GM12878 (cell line): ENCODE measurements around the gene LCAT. TPM values are rescaled to one million over a fixed set of nuclear protein-coding genes. Genes with fewer than 3 reads are reported as not detected.

Source experiments
- ATAC-seq: fragments of 200-7000 bp; cut with Tn5 transposase; 3 replicates; pipeline ENCODE4 v1.9.1; 2020; ENCODE audit warnings: mild to moderate bottlenecking, moderate library complexity
- BruUV-seq: library from RNA; stranded (reverse); fragments of 400-500 nt; replicated peaks from 2 replicates; lab custom pipeline; 2021; lab: Mats Ljungman, UMichigan
- CTCF ChIA-PET: fragments of 300-600 bp; sonication (Branson Sonifier 250); formaldehyde crosslinking; extraction: SDS; loops from one replicate; lab custom pipeline; 2021; ENCODE audit warnings: inconsistent platforms; lab: Yijun Ruan, JAX
- POLR2A ChIA-PET: fragments of 350-600 bp; formaldehyde crosslinking; extraction: SDS; loops from one replicate; lab custom pipeline; 2021; ENCODE audit warnings: inconsistent platforms; lab: Charles Lee
- RAD21 ChIA-PET: fragments of 300-600 bp; sonication (Branson Sonifier 250); formaldehyde crosslinking; loops from one replicate; lab custom pipeline; 2023; ENCODE audit warnings: antibody characterized with exemption; ENCODE audit not compliant: unreplicated experiment; lab: Charles Lee
- SMC1A ChIA-PET: fragments of 300-600 bp; sonication (Branson Sonifier 250); formaldehyde crosslinking; loops from one replicate; lab custom pipeline; 2023; ENCODE audit not compliant: unreplicated experiment, uncharacterized antibody; lab: Charles Lee
- DNase-seq: peaks from one replicate; pipeline ENCODE4 v3.0.0-alpha.2; 2011; ENCODE audit warnings: low read depth, low spot score
- FAIRE-seq: peaks from 3 replicates; lab custom pipeline; 2011; peaks lifted over from hg19 to GRCh38; lab: Jason Lieb, UNC
- H2AFZ ChIP-seq: 2 replicates; pipeline ENCODE4 v1.6.0; 2011; ENCODE audit warnings: low read depth, low read length, control low read depth; ENCODE audit not compliant: control insufficient read depth
- H3K27ac ChIP-seq: 2 replicates; pipeline ENCODE4 v1.5.1; 2011; ENCODE audit warnings: control low read depth; ENCODE audit not compliant: control insufficient read depth, insufficient read depth
- H3K27me3 ChIP-seq, 2 experiments: replicated peaks in 1 of 2; 2 replicates each; pipeline versions ENCODE4 v1.6.0 to v1.6.1; 2011; ENCODE audit warnings: low read length in 1 of 2; ENCODE audit not compliant: control insufficient read depth in 2 of 2, insufficient read depth in 2 of 2
- H3K36me3 ChIP-seq, 2 experiments: 2 replicates each; pipeline ENCODE4 v1.5.1; 2011; ENCODE audit warnings: low read length in 1 of 2; ENCODE audit not compliant: control insufficient read depth in 2 of 2, insufficient read depth in 2 of 2
- H3K4me1 ChIP-seq: 2 replicates; pipeline ENCODE4 v1.6.1; 2011; ENCODE audit warnings: mild to moderate bottlenecking, low read length, moderate library complexity, mixed read lengths; ENCODE audit not compliant: control insufficient read depth, insufficient read depth
- H3K4me2 ChIP-seq: 2 replicates; pipeline ENCODE4 v1.6.0; 2011; ENCODE audit warnings: control low read depth; ENCODE audit not compliant: control insufficient read depth, insufficient read depth
- H3K4me3 ChIP-seq: fragments of 200-600 bp; sonication (generic); 2 replicates; pipeline ENCODE4 v1.5.1; 2016
- H3K79me2 ChIP-seq: 2 replicates; pipeline ENCODE4 v1.6.0; 2011; ENCODE audit warnings: low read length; ENCODE audit not compliant: control insufficient read depth, insufficient read depth
- H3K9ac ChIP-seq: 2 replicates; pipeline ENCODE4 v1.8.0; 2011; ENCODE audit warnings: low read length, control low read depth, mixed read lengths; ENCODE audit not compliant: control insufficient read depth, insufficient read depth
- H3K9me3 ChIP-seq: replicated peaks from 3 replicates; pipeline ENCODE4 v1.5.1; 2011; ENCODE audit warnings: mild to moderate bottlenecking, low read length; ENCODE audit not compliant: control insufficient read depth, insufficient read depth
- H4K20me1 ChIP-seq: 2 replicates; pipeline ENCODE4 v1.6.0; 2011; ENCODE audit not compliant: control insufficient read depth, insufficient read depth
- CHD2 ChIP-seq: IDR thresholded peaks from 2 replicates; pipeline ENCODE4 v1.6.1; 2011; ENCODE audit warnings: low read depth, low read length, improper control_type of control experiment, borderline replicate concordance
- MTA3 ChIP-seq: IDR thresholded peaks from 2 replicates; pipeline ENCODE4 v1.6.1; 2012; ENCODE audit warnings: low read length, inconsistent platforms, borderline replicate concordance
- NFIC ChIP-seq: IDR thresholded peaks from 2 replicates; pipeline ENCODE4 v1.6.1; 2012; ENCODE audit warnings: low read depth, mild to moderate bottlenecking, inconsistent platforms, low read length, moderate library complexity
- NR2C1 ChIP-seq: fragments of 450-650 bp; IDR thresholded peaks from 2 replicates; pipeline ENCODE4 v1.6.1; 2017; ENCODE audit warnings: antibody characterized with exemption, mild to moderate bottlenecking, moderate library complexity
- RCOR1 ChIP-seq: conservative IDR thresholded peaks from 2 replicates; pipeline ENCODE4 v1.6.1; 2012; ENCODE audit warnings: low read depth, low read length, improper control_type of control experiment
- SMC3 ChIP-seq: IDR thresholded peaks from 2 replicates; pipeline ENCODE4 v1.6.1; 2011; ENCODE audit warnings: low read length, improper control_type of control experiment, borderline replicate concordance
- WGBS: methylation state at CpG from one replicate; pipeline ENCODE4 v1.1.6; 2016; ENCODE audit warnings: low lambda C conversion rate; ENCODE audit not compliant: insufficient replicate concordance, insufficient coverage; ENCODE audit errors: missing lambda C conversion rate; 5-methylcytosine and 5-hydroxymethylcytosine counted together
- in situ Hi-C: fragments of 300-500 bp; cut with MboI; formaldehyde crosslinking; loops from 9 replicates; pipeline ENCODE4 v1.14.3; 2018; ENCODE audit warnings: mixed read lengths
- intact Hi-C: fragments of 100-400 bp; cut with micrococcal nuclease; formaldehyde crosslinking; loops from one replicate; pipeline ENCODE4 v1.14.2; 2022; ENCODE audit not compliant: unreplicated experiment
- polyA plus RNA-seq, 11 experiments: library from polyadenylated mRNA; depleted of rRNA in 4 of 11; unstranded in 6 of 11; stranded (reverse) in 5 of 11; fragments of >200 nt; fragmentation: Nextera tagmentation in 4 of 11; fragmentation: Illumina TruSeq in 1 of 11; extraction: Ambion mirVana in 4 of 11; extraction: Trizol in 1 of 11; gene quantifications; 1 replicate in 1 of 11; 2 replicates in 10 of 11; pipeline versions ENCODE4 v1.2.1 to v1.2.3, GENCODE V29; 2011 to 2016; ENCODE audit warnings: inconsistent platforms in 2 of 11, missing spikeins in 2 of 11, low read depth in 1 of 11
- total RNA-seq, 4 experiments: library from RNA; depleted of rRNA in 3 of 4; stranded (reverse); fragments of >200 nt in 3 of 4; fragmentation: Illumina TruSeq in 1 of 4; extraction: Trizol in 1 of 4; gene quantifications; 2 replicates each; pipeline versions ENCODE4 v1.2.1 to v1.2.3, GENCODE V29; 2013 to 2021
- TF ChIP-seq, protein P1 (sequence below): fragments of 450-650 bp; IDR thresholded peaks from 2 replicates; pipeline ENCODE4 v1.6.1; 2018; ENCODE audit warnings: borderline replicate concordance, mild to moderate bottlenecking; ENCODE audit not compliant: partially characterized antibody
- TF ChIP-seq, protein P2 (sequence below): IDR thresholded peaks from 2 replicates; pipeline ENCODE4 v1.6.1; 2011; ENCODE audit warnings: mild to moderate bottlenecking, low read depth, low read length, moderate library complexity; ENCODE audit not compliant: insufficient replicate concordance
- TF ChIP-seq, protein P3 (sequence below): IDR thresholded peaks from 2 replicates; pipeline ENCODE4 v1.6.1; 2012; ENCODE audit warnings: improper control_type of control experiment, low read depth, low read length; ENCODE audit not compliant: insufficient replicate concordance
- TF ChIP-seq, protein P4 (sequence below): IDR thresholded peaks from 2 replicates; pipeline ENCODE4 v1.6.1; 2012; ENCODE audit warnings: low read depth, low read length, improper control_type of control experiment

The LCAT gene
- total and polyA plus RNA-seq, 10 of the 15 experiments (the other 5 are each of a cell fraction or from before 2014, with no cell fraction given): 0.61 to 11.7 (median 3.3) TPM

DNA sequence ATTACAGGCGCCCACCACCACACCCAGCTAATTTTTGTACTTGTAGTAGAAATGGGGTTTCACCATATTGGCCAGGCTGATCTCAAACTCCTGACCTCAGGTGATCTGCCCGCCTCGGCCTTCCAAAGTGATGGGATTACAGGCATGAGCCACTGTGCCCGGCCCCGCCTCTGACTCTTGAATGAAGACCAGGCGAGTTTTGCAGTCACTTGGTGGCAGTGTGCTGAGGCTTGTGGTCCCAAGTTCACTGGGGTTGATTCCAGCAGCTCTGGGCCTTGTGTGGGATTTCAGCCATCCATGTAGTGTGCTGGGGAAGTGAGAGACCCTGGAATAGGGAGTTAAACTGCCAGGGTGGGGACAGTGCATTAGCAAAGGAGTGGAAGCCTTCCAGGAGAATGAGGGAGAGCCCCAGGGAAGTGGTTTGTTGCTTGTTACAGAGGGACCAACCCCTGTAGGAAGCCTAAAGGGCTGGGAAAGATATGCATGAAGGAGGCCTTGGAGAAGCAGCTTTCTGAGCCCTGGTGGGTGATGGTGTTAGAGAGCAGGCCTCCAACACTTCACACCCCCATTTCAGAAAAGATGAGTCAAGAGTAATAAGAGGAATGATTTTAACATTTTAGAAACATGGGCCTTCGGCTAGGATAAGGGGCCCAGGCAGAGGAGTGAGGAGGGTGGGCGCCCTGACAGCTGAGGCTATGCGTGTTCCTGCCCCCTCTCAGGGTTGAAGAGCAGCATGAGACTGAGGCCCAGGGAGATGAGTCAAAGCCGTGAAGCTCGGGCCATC is 36.3 kb downstream of the LCAT start:
- ATAC-seq (no peak), FAIRE-seq (no peak), DNase-seq (no peak)
- BruUV-seq: no TSS peak
- in situ Hi-C loops: no loop called here
- Histone ChIP-seq H3K4me3 (no peak overlapping the region), H2AFZ (no peak overlapping the region), H3K36me3 (peaks cover 1 to 7% of the 10 kb centered on the region in 2 experiments; a peak in 2 of 4 replicates), H3K4me2 (no peak overlapping the region), H4K20me1 (no peaks in the 10 kb centered on the region; the same call in 1 of the 2 replicates), H3K79me2 (no peaks in the 10 kb centered on the region), H3K9me3 (no peaks in the 10 kb centered on the region), H3K27me3 (no peaks in the 10 kb centered on the region), H3K27ac (no peak overlapping the region), H3K4me1 (0 out of 2 replicates have a peak, but pooled peaks cover 3% of the 10 kb centered on the region), H3K9ac (no peak overlapping the region)
- WGBS: 92% methylated on average over 11 of the region's 11 CpGs
- ChIA-PET CTCF (interaction anchor here (1.6 kb wide), 1 partner anchor 24 kb away, joined by 4 read pairs; no protein-coding TSS in a partner anchor), POLR2A (no interaction called here), SMC1A (no interaction called here), RAD21 (no interaction called here)
- intact Hi-C loops: no loop called here
- no peak for TF ChIP-seq MTA3
- TF ChIP-seq, protein P1, sequence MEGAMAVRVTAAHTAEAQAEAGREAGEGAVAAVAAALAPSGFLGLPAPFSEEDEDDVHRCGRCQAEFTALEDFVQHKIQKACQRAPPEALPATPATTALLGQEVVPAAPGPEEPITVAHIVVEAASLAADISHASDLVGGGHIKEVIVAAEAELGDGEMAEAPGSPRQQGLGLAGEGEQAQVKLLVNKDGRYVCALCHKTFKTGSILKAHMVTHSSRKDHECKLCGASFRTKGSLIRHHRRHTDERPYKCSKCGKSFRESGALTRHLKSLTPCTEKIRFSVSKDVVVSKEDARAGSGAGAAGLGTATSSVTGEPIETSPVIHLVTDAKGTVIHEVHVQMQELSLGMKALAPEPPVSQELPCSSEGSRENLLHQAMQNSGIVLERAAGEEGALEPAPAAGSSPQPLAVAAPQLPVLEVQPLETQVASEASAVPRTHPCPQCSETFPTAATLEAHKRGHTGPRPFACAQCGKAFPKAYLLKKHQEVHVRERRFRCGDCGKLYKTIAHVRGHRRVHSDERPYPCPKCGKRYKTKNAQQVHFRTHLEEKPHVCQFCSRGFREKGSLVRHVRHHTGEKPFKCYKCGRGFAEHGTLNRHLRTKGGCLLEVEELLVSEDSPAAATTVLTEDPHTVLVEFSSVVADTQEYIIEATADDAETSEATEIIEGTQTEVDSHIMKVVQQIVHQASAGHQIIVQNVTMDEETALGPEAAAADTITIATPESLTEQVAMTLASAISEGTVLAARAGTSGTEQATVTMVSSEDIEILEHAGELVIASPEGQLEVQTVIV: no peak
- no peak for TF ChIP-seq CHD2
- TF ChIP-seq, protein P2, sequence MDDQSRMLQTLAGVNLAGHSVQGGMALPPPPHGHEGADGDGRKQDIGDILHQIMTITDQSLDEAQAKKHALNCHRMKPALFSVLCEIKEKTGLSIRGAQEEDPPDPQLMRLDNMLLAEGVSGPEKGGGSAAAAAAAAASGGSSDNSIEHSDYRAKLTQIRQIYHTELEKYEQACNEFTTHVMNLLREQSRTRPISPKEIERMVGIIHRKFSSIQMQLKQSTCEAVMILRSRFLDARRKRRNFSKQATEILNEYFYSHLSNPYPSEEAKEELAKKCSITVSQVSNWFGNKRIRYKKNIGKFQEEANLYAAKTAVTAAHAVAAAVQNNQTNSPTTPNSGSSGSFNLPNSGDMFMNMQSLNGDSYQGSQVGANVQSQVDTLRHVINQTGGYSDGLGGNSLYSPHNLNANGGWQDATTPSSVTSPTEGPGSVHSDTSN: no peak
- no peak for TF ChIP-seq NR2C1
- TF ChIP-seq NFIC: no peak
- no peak for TF ChIP-seq RCOR1
- no peak for TF ChIP-seq SMC3
- TF ChIP-seq, protein P3, sequence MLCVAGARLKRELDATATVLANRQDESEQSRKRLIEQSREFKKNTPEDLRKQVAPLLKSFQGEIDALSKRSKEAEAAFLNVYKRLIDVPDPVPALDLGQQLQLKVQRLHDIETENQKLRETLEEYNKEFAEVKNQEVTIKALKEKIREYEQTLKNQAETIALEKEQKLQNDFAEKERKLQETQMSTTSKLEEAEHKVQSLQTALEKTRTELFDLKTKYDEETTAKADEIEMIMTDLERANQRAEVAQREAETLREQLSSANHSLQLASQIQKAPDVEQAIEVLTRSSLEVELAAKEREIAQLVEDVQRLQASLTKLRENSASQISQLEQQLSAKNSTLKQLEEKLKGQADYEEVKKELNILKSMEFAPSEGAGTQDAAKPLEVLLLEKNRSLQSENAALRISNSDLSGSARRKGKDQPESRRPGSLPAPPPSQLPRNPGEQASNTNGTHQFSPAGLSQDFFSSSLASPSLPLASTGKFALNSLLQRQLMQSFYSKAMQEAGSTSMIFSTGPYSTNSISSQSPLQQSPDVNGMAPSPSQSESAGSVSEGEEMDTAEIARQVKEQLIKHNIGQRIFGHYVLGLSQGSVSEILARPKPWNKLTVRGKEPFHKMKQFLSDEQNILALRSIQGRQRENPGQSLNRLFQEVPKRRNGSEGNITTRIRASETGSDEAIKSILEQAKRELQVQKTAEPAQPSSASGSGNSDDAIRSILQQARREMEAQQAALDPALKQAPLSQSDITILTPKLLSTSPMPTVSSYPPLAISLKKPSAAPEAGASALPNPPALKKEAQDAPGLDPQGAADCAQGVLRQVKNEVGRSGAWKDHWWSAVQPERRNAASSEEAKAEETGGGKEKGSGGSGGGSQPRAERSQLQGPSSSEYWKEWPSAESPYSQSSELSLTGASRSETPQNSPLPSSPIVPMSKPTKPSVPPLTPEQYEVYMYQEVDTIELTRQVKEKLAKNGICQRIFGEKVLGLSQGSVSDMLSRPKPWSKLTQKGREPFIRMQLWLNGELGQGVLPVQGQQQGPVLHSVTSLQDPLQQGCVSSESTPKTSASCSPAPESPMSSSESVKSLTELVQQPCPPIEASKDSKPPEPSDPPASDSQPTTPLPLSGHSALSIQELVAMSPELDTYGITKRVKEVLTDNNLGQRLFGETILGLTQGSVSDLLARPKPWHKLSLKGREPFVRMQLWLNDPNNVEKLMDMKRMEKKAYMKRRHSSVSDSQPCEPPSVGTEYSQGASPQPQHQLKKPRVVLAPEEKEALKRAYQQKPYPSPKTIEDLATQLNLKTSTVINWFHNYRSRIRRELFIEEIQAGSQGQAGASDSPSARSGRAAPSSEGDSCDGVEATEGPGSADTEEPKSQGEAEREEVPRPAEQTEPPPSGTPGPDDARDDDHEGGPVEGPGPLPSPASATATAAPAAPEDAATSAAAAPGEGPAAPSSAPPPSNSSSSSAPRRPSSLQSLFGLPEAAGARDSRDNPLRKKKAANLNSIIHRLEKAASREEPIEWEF: no peak
- TF ChIP-seq, protein P4, sequence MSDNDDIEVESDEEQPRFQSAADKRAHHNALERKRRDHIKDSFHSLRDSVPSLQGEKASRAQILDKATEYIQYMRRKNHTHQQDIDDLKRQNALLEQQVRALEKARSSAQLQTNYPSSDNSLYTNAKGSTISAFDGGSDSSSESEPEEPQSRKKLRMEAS: no peak
